ENCODE results near the gene HSF5.

HSF5 gene

GRCh38 chr17:58476812-58477211 lies 11.4 kb downstream of the HSF5 start:
- DNase-seq = no peak

GRCh38 chr17:58475985-58476384 lies 12.2 kb downstream of the HSF5 start:
- DNase-seq = no peak

GRCh38 chr17:58470356-58470755 lies 17.9 kb downstream of the HSF5 start:
- DNase-seq = no peak

GRCh38 chr17:58468944-58469343 lies 19.3 kb downstream of the HSF5 start:
- no peak for DNase-seq

GRCh38 chr17:58455491-58455890 lies 32.7 kb downstream of the HSF5 start:
- no peak for DNase-seq

GRCh38 chr17:58452738-58453137 lies 35.5 kb downstream of the HSF5 start:
- no peak for DNase-seq

GRCh38 chr17:58447039-58447975 lies 40.9 kb downstream of the HSF5 start:
- DNase-seq = peak; percentile 76

GRCh38 chr17:58446086-58446485 lies 42.1 kb downstream of the HSF5 start:
- no peak for DNase-seq

GRCh38 chr17:58436805-58437239 lies 51.4 kb downstream of the HSF5 start:
- DNase-seq = no peak

- DNase-seq = no peak
Measured at GRCh38 chr17:58436245-58436644, 52.0 kb downstream of the HSF5 start.

GRCh38 chr17:58432806-58433573 lies 55.2 kb downstream of the HSF5 start:
- no peak for DNase-seq

- DNase-seq = no peak
Measured at GRCh38 chr17:58427807-58428206, 60.4 kb downstream of the HSF5 start.

- no peak for DNase-seq
Measured at GRCh38 chr17:58421711-58422110, 66.5 kb downstream of the HSF5 start.

GRCh38 chr17:58420827-58421226 lies 67.4 kb downstream of the HSF5 start:
- DNase-seq = no peak

- DNase-seq = peak; percentile 90
Measured at GRCh38 chr17:58417300-58418092, 70.7 kb downstream of the HSF5 start, which contains the start of gene RNF43. RNF43 (minus strand) TSS chr17:58417534; CDS start chr17:58415577, 1,957 bp downstream.

- no peak for DNase-seq
Measured at GRCh38 chr17:58416937-58417299, 71.3 kb downstream of the HSF5 start.

GRCh38 chr17:58416396-58416795 lies 71.8 kb downstream of the HSF5 start:
- no peak for DNase-seq

GRCh38 chr17:58415371-58416055 lies 72.7 kb downstream of the HSF5 start:
- no peak for DNase-seq

- no peak for DNase-seq
Measured at GRCh38 chr17:58414596-58414997, 73.6 kb downstream of the HSF5 start.

- DNase-seq = no peak
Measured at GRCh38 chr17:58413684-58414083, 74.5 kb downstream of the HSF5 start.

- DNase-seq = no peak
Measured at GRCh38 chr17:58412961-58413586, 75.1 kb downstream of the HSF5 start.
